Measurements from ENCODE around the gene CCDC191. TPM values are rescaled to one million over a fixed set of nuclear protein-coding genes. Genes with fewer than 3 reads are reported as not detected.

The CCDC191 gene, protein sequence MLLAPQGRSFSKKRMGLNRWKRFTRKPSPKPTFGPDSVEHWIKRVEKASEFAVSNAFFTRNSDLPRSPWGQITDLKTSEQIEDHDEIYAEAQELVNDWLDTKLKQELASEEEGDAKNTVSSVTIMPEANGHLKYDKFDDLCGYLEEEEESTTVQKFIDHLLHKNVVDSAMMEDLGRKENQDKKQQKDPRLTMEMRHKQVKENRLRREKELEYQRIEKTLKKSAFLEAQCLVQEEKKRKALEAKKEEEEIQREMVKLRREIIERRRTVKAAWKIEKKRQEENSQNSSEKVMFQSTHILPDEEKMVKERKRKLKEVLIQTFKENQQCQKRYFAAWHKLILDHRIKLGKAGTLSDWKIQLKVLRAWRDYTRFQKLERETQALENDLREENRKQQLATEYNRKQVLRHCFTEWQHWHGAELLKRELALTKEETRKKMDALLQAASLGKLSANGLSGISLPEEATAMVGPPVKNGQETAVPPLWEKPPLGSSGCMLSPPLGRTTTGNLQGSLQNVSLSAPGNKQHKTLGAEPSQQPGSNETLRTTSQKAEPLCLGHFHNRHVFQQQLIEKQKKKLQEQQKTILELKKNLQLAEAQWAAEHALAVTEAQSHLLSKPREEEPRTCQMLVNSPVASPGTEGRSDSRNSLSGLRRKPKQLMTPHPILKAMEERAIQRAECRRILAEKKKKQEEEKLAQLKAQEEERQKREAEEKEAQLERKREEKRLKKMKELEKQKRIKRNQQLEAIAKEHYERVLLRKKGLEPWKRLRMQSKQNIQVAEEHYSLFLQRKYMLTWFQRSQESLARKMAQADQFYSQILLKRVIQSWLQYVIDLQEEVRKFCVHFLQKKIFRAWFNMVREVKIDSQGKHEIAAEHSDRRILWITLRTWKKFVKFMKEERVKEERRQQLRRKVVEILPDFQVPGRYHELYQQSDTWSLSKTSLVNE
- 4.3 and 7.1 TPM in 2 replicates for total RNA-seq
- long read RNA-seq, partial matches to known transcripts, result 8 of 12 reads
- long read RNA-seq, other reads (novel, unspliced or antisense), result 4 of 12 reads

GRCh38 chr3:114056130-114057010 lies at the start of gene CCDC191, which contains the start of gene QTRT2:
Gene CCDC191 (minus strand): TSS chr3:114056526. CDS start chr3:114056466, 60 bp downstream.
Gene QTRT2 (plus strand): TSS chr3:114056737. CDS start chr3:114065258, 8,521 bp downstream.
- TF ChIP-seq CTCF (IDR thresholded peaks at IDR 0.05), result no peak
- Mint-ChIP-seq H3K27me3 (ENCODE audit: unreplicated experiment) (no peaks in the 10 kb centered on the region), H3K27ac (ENCODE audit: unreplicated experiment) (peak within 1 kb of the TSS; percentile 94), H3K4me1 (ENCODE audit: unreplicated experiment) (peaks cover 20% of the 10 kb centered on the region), H3K36me3 (ENCODE audit: unreplicated experiment) (no peaks in the 10 kb centered on the region), H3K9me3 (ENCODE audit: unreplicated experiment) (no peaks in the 10 kb centered on the region), H3K4me3 (ENCODE audit: unreplicated experiment) (peak within 1 kb of the TSS; percentile 94)
- peak; percentile 99 for DNase-seq (ENCODE audit: extremely low spot score, unreplicated experiment)

DNA sequence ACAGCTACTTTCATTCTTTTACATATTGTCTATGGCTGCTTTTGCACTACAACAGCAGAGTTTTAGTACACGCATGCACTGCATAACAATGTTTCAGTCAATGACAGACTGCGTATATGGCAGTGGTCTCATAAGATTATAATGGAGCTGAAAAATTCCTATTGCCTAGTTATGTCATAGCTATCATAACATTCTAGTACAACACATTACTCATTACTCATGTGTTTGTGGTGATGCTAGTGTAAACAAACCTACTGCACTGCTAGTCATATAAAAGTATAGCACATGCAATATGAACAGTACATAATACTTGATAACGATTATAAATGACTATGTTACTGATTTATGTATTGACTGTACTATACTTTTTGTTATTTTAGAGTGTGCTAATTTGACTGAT lies 48.1 kb upstream of the CCDC191 start:
- Mint-ChIP-seq H3K27ac (ENCODE audit: unreplicated experiment) (no peak overlapping the region), H3K4me3 (ENCODE audit: unreplicated experiment) (no peak overlapping the region), H3K36me3 (ENCODE audit: unreplicated experiment) (no peaks in the 10 kb centered on the region), H3K4me1 (ENCODE audit: unreplicated experiment) (no peaks in the 10 kb centered on the region), H3K27me3 (ENCODE audit: unreplicated experiment) (peaks cover 18% of the 10 kb centered on the region), H3K9me3 (ENCODE audit: unreplicated experiment) (no peaks in the 10 kb centered on the region)
- DNase-seq (ENCODE audit: extremely low spot score, unreplicated experiment), result no peak
- TF ChIP-seq CTCF (IDR thresholded peaks at IDR 0.05), result no peak

- Mint-ChIP-seq H3K9me3 (ENCODE audit: unreplicated experiment) (no peaks in the 10 kb centered on the region), H3K27me3 (ENCODE audit: unreplicated experiment) (peaks cover 16% of the 10 kb centered on the region), H3K27ac (ENCODE audit: unreplicated experiment) (no peak overlapping the region), H3K36me3 (ENCODE audit: unreplicated experiment) (no peaks in the 10 kb centered on the region), H3K4me3 (ENCODE audit: unreplicated experiment) (no peak overlapping the region), H3K4me1 (ENCODE audit: unreplicated experiment) (no peaks in the 10 kb centered on the region)
- no peak for TF ChIP-seq CTCF (IDR thresholded peaks at IDR 0.05)
- DNase-seq (ENCODE audit: extremely low spot score, unreplicated experiment), result no peak
Measured at GRCh38 chr3:114103858-114104257, 47.5 kb upstream of the CCDC191 start.

DNA sequence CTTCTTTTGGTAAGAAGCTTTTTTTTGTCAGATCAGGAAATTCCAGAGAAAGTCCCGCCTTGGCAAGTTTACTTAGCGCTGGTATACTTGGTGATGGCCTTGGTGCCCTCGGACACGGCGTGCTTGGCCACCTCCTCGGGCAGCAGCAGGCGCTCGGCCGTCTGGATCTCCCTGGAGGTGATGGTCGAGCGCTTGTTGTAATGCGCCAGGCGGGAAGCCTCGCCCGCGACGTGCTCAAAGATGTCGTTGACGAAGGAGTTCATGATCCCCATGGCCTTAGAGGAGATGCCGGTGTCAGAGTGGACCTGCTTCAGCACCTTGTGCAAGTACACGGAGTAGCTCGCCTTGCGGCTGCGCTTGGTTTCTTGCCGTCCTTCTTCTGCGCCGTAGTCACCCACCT lies 46.9 kb upstream of the CCDC191 start:
- TF ChIP-seq CTCF (IDR thresholded peaks at IDR 0.05), result no peak
- no peaks in the 10 kb centered on the region for H3K9me3 Mint-ChIP-seq (ENCODE audit: unreplicated experiment)
- DNase-seq (ENCODE audit: extremely low spot score, unreplicated experiment), result no peak

More for the DNA sequence above, 46.9 kb upstream of the CCDC191 start:
- H3K36me3 Mint-ChIP-seq (ENCODE audit: unreplicated experiment), result no peaks in the 10 kb centered on the region
- peaks cover 16% of the 10 kb centered on the region for H3K27me3 Mint-ChIP-seq (ENCODE audit: unreplicated experiment)
- no peak overlapping the region for H3K4me3 Mint-ChIP-seq (ENCODE audit: unreplicated experiment)
- H3K4me1 Mint-ChIP-seq (ENCODE audit: unreplicated experiment), result no peaks in the 10 kb centered on the region
- no peak overlapping the region for H3K27ac Mint-ChIP-seq (ENCODE audit: unreplicated experiment)

Data from osteocyte (in vitro differentiated cells).